Measurements from ENCODE around the gene CXorf66. TPM values are rescaled to one million over a fixed set of nuclear protein-coding genes. Genes with fewer than 3 reads are reported as not detected.

CXorf66 gene, protein sequence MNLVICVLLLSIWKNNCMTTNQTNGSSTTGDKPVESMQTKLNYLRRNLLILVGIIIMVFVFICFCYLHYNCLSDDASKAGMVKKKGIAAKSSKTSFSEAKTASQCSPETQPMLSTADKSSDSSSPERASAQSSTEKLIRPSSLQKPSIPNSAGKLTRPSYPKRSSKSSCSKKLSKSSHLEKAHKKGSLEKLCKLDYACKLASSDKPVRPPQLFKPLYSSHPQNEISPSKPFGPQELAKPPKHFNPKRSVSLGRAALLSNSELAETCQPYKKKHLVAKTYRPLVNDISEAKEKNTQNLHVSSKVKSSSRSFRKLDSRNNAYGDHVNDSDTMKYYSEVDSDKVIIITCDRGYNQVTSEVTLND
- not detected in 2 replicates for total RNA-seq

DNA sequence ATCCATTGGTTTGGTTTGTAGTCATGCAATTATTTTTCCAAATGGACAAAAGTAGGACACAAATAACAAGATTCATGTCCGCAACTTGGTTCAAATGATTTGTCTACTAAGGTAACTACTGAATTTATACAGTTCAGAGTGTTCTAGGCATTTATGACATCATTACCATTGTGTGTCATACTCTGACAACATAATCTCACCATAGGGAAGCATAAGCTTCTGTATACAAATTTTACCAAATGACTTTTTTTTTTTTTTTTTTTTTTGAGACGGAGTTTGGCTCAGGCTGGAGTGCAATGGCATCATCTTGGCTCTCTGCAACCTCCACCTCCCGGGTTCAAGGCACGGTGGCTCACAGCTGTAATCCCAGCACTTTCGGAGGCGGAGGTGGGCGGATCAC is at the start of gene CXorf66:
CXorf66 (minus strand) TSS at position 101 of the 400 bp plus-strand sequence; CDS start at position 76, 25 bp downstream.

DNA sequence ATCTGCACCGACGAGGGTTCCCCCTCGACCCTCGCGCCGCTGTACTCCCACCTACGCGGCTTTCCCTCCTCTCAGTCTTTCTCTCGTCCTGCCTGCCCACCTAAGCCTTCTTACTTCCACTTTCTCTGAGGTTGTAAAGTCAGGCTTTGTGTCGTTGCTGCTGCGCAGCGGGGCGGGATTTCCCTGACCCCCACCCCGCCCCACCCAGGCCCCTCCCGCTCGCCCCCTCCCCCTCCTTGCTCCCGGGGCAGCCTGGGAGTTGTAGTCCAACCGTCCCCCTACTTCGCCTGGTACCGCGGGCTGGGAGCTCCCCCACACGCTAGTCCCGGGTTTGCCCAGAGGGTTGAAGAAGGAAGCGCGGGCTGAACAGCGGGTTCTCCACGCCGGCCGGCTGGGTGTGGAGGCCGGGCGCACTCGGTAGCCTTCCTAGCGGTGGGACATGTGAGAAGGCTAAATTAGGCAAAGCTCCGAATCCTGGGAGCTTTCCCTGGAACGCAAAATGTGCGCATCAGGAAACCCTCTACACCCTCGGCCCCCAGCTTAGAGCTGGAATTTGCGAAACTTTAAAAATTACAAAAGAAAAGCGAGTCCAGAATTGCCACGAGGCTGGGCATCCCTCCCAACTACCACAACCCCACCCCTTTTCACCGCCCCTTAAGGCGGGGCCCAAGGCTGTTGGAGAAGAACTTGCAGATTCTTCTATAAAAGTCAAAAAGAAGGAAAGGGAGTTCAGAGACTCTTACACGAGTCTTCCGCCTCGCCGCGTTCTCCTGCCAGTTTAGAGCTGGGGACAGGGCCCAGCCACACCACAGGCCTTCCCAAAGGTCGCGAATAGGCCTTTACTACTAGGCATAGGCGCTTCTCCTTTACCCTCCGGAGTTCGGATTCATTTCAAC is 32.2 kb downstream of the CXorf66 start, which contains the start of gene ATP11C:
ATP11C (minus strand) TSS at position 153 of the 896 bp plus-strand sequence. CDS start 1,011 bp downstream, outside the sequence.

Small RNAs within 50 kb of the gene (small RNA-seq; reads per million reads assigned to genes)
- 51.6 reads per million, percentile 98 among the genes with 10 or more reads in this experiment for gene MIR505
- gene RF00425 = not detected

Other genes starting within 250 kb of the CXorf66 start
- gene ATP11C, start 32.5 kb downstream of the CXorf66 start, total RNA-seq = 113 and 115 TPM in 2 replicates